Measurements from ENCODE around the gene MLLT3.

Gene MLLT3

GRCh38 chr9:20351715-20352114, 270.6 kb downstream of the MLLT3 start:
- no peak for TF ChIP-seq POLR2AphosphoS5 (IDR thresholded peaks at IDR 0.05; ENCODE audit: low read depth, low read length)
- TF ChIP-seq TAF1 (IDR thresholded peaks at IDR 0.05; ENCODE audit: borderline replicate concordance, insufficient read depth, low read length): no peak
- no peak for TF ChIP-seq SIN3A (IDR thresholded peaks at IDR 0.05; ENCODE audit: borderline replicate concordance, insufficient read depth, low read length)
- no peak for TF ChIP-seq FOXP2 (optimal IDR thresholded peaks at IDR 0.05; ENCODE audit: borderline replicate concordance, extremely low read depth, extremely low read length, insufficient read depth)
- no peak for TF ChIP-seq REST (IDR thresholded peaks at IDR 0.05; ENCODE audit: insufficient read depth in 1 of 2, low read depth in 2 of 2, low read length in 2 of 2)

GRCh38 chr9:20349568-20349967, 272.7 kb downstream of the MLLT3 start:
- no peak for TF ChIP-seq SIN3A (IDR thresholded peaks at IDR 0.05; ENCODE audit: borderline replicate concordance, insufficient read depth, low read length)
- TF ChIP-seq FOXP2 (optimal IDR thresholded peaks at IDR 0.05; ENCODE audit: borderline replicate concordance, extremely low read depth, extremely low read length, insufficient read depth): no peak

GRCh38 chr9:20343325-20343724, 279.0 kb downstream of the MLLT3 start:
- TF ChIP-seq SIN3A (IDR thresholded peaks at IDR 0.05; ENCODE audit: borderline replicate concordance, insufficient read depth, low read length) (no peak), POLR2AphosphoS5 (IDR thresholded peaks at IDR 0.05; ENCODE audit: low read depth, low read length) (no peak), FOXP2 (optimal IDR thresholded peaks at IDR 0.05; ENCODE audit: borderline replicate concordance, extremely low read depth, extremely low read length, insufficient read depth) (no peak), REST (IDR thresholded peaks at IDR 0.05; ENCODE audit: insufficient read depth in 1 of 2, low read depth in 2 of 2, low read length in 2 of 2) (no peak), TAF1 (IDR thresholded peaks at IDR 0.05; ENCODE audit: borderline replicate concordance, insufficient read depth, low read length) (no peak)

- TF ChIP-seq FOXP2 (optimal IDR thresholded peaks at IDR 0.05; ENCODE audit: borderline replicate concordance, extremely low read depth, extremely low read length, insufficient read depth) (no peak), REST (IDR thresholded peaks at IDR 0.05; ENCODE audit: insufficient read depth in 1 of 2, low read depth in 2 of 2, low read length in 2 of 2) (no peak)
Measured at GRCh38 chr9:20340511-20340861, 281.8 kb downstream of the MLLT3 start.

GRCh38 chr9:20335668-20336332, 286.5 kb downstream of the MLLT3 start:
- TF ChIP-seq SIN3A (IDR thresholded peaks at IDR 0.05; ENCODE audit: borderline replicate concordance, insufficient read depth, low read length) (no peak), REST (IDR thresholded peaks at IDR 0.05; ENCODE audit: insufficient read depth in 1 of 2, low read depth in 2 of 2, low read length in 2 of 2) (no peak), POLR2AphosphoS5 (IDR thresholded peaks at IDR 0.05; ENCODE audit: low read depth, low read length) (no peak), TAF1 (IDR thresholded peaks at IDR 0.05; ENCODE audit: borderline replicate concordance, insufficient read depth, low read length) (no peak), FOXP2 (optimal IDR thresholded peaks at IDR 0.05; ENCODE audit: borderline replicate concordance, extremely low read depth, extremely low read length, insufficient read depth) (no peak)

All from PFSK-1 (cell line).